Fibroblast of the aortic adventitia (primary cell): ENCODE measurements around the gene SYCP2L. TPM values are rescaled to one million over a fixed set of nuclear protein-coding genes. Genes with fewer than 3 reads are reported as not detected.

ENCODE experiments used
- DNase-seq: peaks from one replicate; pipeline ENCODE4 v3.0.0-alpha.2; 2010; ENCODE audit warnings: low read depth
- H3K4me3 ChIP-seq: 2 replicates; pipeline ENCODE4 v1.5.1; 2011; ENCODE audit warnings: low read depth, mild to moderate bottlenecking, control low read depth, low read length, moderate library complexity
- total RNA-seq: library from RNA; depleted of rRNA; stranded (reverse); fragments of >200 nt; gene quantifications from 2 replicates; pipeline ENCODE4 v1.2.3, GENCODE V29; 2012; ENCODE audit warnings: low replicate concordance
- TF ChIP-seq, protein P1 (sequence below): IDR thresholded peaks from 2 replicates; pipeline ENCODE4 v1.5.1; 2011; ENCODE audit warnings: mild to moderate bottlenecking, low read length, control low read depth, inconsistent platforms; ENCODE audit not compliant: insufficient read depth

Gene SYCP2L
- total RNA-seq, 1 donor, result under 0.01 TPM

GRCh38 chr6:10954590-10955010, 67.7 kb downstream of the SYCP2L start:
- TF ChIP-seq, protein P1, sequence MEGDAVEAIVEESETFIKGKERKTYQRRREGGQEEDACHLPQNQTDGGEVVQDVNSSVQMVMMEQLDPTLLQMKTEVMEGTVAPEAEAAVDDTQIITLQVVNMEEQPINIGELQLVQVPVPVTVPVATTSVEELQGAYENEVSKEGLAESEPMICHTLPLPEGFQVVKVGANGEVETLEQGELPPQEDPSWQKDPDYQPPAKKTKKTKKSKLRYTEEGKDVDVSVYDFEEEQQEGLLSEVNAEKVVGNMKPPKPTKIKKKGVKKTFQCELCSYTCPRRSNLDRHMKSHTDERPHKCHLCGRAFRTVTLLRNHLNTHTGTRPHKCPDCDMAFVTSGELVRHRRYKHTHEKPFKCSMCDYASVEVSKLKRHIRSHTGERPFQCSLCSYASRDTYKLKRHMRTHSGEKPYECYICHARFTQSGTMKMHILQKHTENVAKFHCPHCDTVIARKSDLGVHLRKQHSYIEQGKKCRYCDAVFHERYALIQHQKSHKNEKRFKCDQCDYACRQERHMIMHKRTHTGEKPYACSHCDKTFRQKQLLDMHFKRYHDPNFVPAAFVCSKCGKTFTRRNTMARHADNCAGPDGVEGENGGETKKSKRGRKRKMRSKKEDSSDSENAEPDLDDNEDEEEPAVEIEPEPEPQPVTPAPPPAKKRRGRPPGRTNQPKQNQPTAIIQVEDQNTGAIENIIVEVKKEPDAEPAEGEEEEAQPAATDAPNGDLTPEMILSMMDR, result peak; percentile 79
- no peak overlapping the region for H3K4me3 ChIP-seq
- DNase-seq, result peak; percentile 73

DNA sequence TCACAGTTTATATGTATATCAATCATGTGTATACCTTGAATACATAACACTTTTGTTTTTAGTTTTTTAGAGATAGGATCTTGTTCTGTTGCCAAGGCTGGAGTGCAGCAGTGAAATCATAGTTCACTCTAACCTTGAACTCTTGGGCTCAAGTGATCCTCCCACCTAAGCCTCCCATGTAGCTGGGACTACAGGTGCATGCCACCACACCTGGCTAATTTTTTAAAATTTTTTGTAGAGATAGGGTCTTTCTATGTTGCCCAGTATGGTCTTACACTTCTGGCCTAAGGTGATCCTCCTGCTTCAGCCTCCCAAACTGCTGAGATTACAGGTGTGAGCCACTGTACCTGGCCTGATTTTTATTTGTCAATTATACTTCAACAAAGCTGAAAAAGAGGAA, 69.9 kb downstream of the SYCP2L start:
- no peak overlapping the region for H3K4me3 ChIP-seq
- TF ChIP-seq, protein P1, result no peak
- DNase-seq, result no peak

- DNase-seq, result no peak
- TF ChIP-seq, protein P1, result no peak
- no peak overlapping the region for H3K4me3 ChIP-seq
Measured at GRCh38 chr6:10957414-10957886, 70.6 kb downstream of the SYCP2L start.

GRCh38 chr6:10960171-10960570, 73.3 kb downstream of the SYCP2L start:
- DNase-seq, result no peak
- TF ChIP-seq, protein P1, result no peak
- no peak overlapping the region for H3K4me3 ChIP-seq

DNA sequence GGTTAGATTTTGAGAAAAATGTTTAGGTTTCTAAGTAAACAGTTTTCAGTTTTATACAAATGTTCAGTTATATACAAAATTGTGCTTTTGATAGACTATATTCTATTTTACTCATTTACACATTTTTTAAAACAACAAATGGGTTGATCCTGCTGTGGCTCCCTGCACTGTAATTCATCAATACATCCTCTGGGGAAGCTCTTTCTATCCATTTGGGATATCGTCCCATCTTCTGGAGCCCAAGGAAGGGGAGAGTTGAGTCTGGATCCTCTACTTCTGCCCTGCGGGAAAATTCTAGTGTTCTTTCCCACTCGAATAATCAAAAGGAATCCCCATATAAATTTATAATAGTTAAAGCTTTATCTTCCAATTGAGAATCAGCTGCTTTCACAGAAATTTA, 75.0 kb downstream of the SYCP2L start:
- no peak for DNase-seq
- TF ChIP-seq, protein P1, result no peak
- no peak overlapping the region for H3K4me3 ChIP-seq

- DNase-seq, result peak; percentile 88
- no peak overlapping the region for H3K4me3 ChIP-seq
- TF ChIP-seq, protein P1, result no peak
Measured at GRCh38 chr6:10962673-10963072, 75.8 kb downstream of the SYCP2L start.

- no peak overlapping the region for H3K4me3 ChIP-seq
- DNase-seq, result no peak
- TF ChIP-seq, protein P1, result no peak
Measured at GRCh38 chr6:10963113-10963512, 76.3 kb downstream of the SYCP2L start.
